GM12878 (cell line): ENCODE data around the gene LY6G6D. TPM values are rescaled to one million over a fixed set of nuclear protein-coding genes. Genes with fewer than 3 reads are reported as not detected.

Experiments
- ATAC-seq: fragments of 200-7000 bp; cut with Tn5 transposase; 3 replicates; pipeline ENCODE4 v1.9.1; 2020; ENCODE audit warnings: mild to moderate bottlenecking, moderate library complexity
- BruUV-seq: library from RNA; stranded (reverse); fragments of 400-500 nt; replicated peaks from 2 replicates; lab custom pipeline; 2021; lab: Mats Ljungman, UMichigan
- CTCF ChIA-PET: fragments of 300-600 bp; sonication (Branson Sonifier 250); formaldehyde crosslinking; extraction: SDS; loops from one replicate; lab custom pipeline; 2021; ENCODE audit warnings: inconsistent platforms; lab: Yijun Ruan, JAX
- POLR2A ChIA-PET: fragments of 350-600 bp; formaldehyde crosslinking; extraction: SDS; loops from one replicate; lab custom pipeline; 2021; ENCODE audit warnings: inconsistent platforms; lab: Charles Lee
- RAD21 ChIA-PET: fragments of 300-600 bp; sonication (Branson Sonifier 250); formaldehyde crosslinking; loops from one replicate; lab custom pipeline; 2023; ENCODE audit warnings: antibody characterized with exemption; ENCODE audit not compliant: unreplicated experiment; lab: Charles Lee
- SMC1A ChIA-PET: fragments of 300-600 bp; sonication (Branson Sonifier 250); formaldehyde crosslinking; loops from one replicate; lab custom pipeline; 2023; ENCODE audit not compliant: unreplicated experiment, uncharacterized antibody; lab: Charles Lee
- DNase-seq: peaks from one replicate; pipeline ENCODE4 v3.0.0-alpha.2; 2011; ENCODE audit warnings: low read depth, low spot score
- FAIRE-seq: peaks from 3 replicates; lab custom pipeline; 2011; peaks lifted over from hg19 to GRCh38; lab: Jason Lieb, UNC
- H2AFZ ChIP-seq: 2 replicates; pipeline ENCODE4 v1.6.0; 2011; ENCODE audit warnings: low read depth, low read length, control low read depth; ENCODE audit not compliant: control insufficient read depth
- H3K27ac ChIP-seq: 2 replicates; pipeline ENCODE4 v1.5.1; 2011; ENCODE audit warnings: control low read depth; ENCODE audit not compliant: control insufficient read depth, insufficient read depth
- H3K27me3 ChIP-seq, 2 experiments: replicated peaks in 1 of 2; 2 replicates each; pipeline versions ENCODE4 v1.6.0 to v1.6.1; 2011; ENCODE audit warnings: low read length in 1 of 2; ENCODE audit not compliant: control insufficient read depth in 2 of 2, insufficient read depth in 2 of 2
- H3K36me3 ChIP-seq, 2 experiments: 2 replicates each; pipeline ENCODE4 v1.5.1; 2011; ENCODE audit warnings: low read length in 1 of 2; ENCODE audit not compliant: control insufficient read depth in 2 of 2, insufficient read depth in 2 of 2
- H3K4me1 ChIP-seq: 2 replicates; pipeline ENCODE4 v1.6.1; 2011; ENCODE audit warnings: mild to moderate bottlenecking, low read length, moderate library complexity, mixed read lengths; ENCODE audit not compliant: control insufficient read depth, insufficient read depth
- H3K4me2 ChIP-seq: 2 replicates; pipeline ENCODE4 v1.6.0; 2011; ENCODE audit warnings: control low read depth; ENCODE audit not compliant: control insufficient read depth, insufficient read depth
- H3K4me3 ChIP-seq: fragments of 200-600 bp; sonication (generic); 2 replicates; pipeline ENCODE4 v1.5.1; 2016
- H3K79me2 ChIP-seq: 2 replicates; pipeline ENCODE4 v1.6.0; 2011; ENCODE audit warnings: low read length; ENCODE audit not compliant: control insufficient read depth, insufficient read depth
- H3K9ac ChIP-seq: 2 replicates; pipeline ENCODE4 v1.8.0; 2011; ENCODE audit warnings: low read length, control low read depth, mixed read lengths; ENCODE audit not compliant: control insufficient read depth, insufficient read depth
- H3K9me3 ChIP-seq: replicated peaks from 3 replicates; pipeline ENCODE4 v1.5.1; 2011; ENCODE audit warnings: mild to moderate bottlenecking, low read length; ENCODE audit not compliant: control insufficient read depth, insufficient read depth
- H4K20me1 ChIP-seq: 2 replicates; pipeline ENCODE4 v1.6.0; 2011; ENCODE audit not compliant: control insufficient read depth, insufficient read depth
- MEF2A ChIP-seq: IDR thresholded peaks from 2 replicates; pipeline ENCODE4 v1.6.1; 2011; ENCODE audit warnings: low read depth, mild to moderate bottlenecking, low read length, moderate library complexity; ENCODE audit not compliant: insufficient read depth
- POLR2AphosphoS5 ChIP-seq: IDR thresholded peaks from 2 replicates; pipeline ENCODE4 v1.6.1; 2011; ENCODE audit warnings: mild to moderate bottlenecking, low read length, inconsistent platforms
- WGBS: methylation state at CpG from one replicate; pipeline ENCODE4 v1.1.6; 2016; ENCODE audit warnings: low lambda C conversion rate; ENCODE audit not compliant: insufficient replicate concordance, insufficient coverage; ENCODE audit errors: missing lambda C conversion rate; 5-methylcytosine and 5-hydroxymethylcytosine counted together
- in situ Hi-C: fragments of 300-500 bp; cut with MboI; formaldehyde crosslinking; loops from 9 replicates; pipeline ENCODE4 v1.14.3; 2018; ENCODE audit warnings: mixed read lengths
- intact Hi-C: fragments of 100-400 bp; cut with micrococcal nuclease; formaldehyde crosslinking; loops from one replicate; pipeline ENCODE4 v1.14.2; 2022; ENCODE audit not compliant: unreplicated experiment
- polyA plus RNA-seq, 11 experiments: library from polyadenylated mRNA; depleted of rRNA in 4 of 11; unstranded in 6 of 11; stranded (reverse) in 5 of 11; fragments of >200 nt; fragmentation: Nextera tagmentation in 4 of 11; fragmentation: Illumina TruSeq in 1 of 11; extraction: Ambion mirVana in 4 of 11; extraction: Trizol in 1 of 11; gene quantifications; 1 replicate in 1 of 11; 2 replicates in 10 of 11; pipeline versions ENCODE4 v1.2.1 to v1.2.3, GENCODE V29; 2011 to 2016; ENCODE audit warnings: inconsistent platforms in 2 of 11, missing spikeins in 2 of 11, low read depth in 1 of 11
- total RNA-seq, 4 experiments: library from RNA; depleted of rRNA in 3 of 4; stranded (reverse); fragments of >200 nt in 3 of 4; fragmentation: Illumina TruSeq in 1 of 4; extraction: Trizol in 1 of 4; gene quantifications; 2 replicates each; pipeline versions ENCODE4 v1.2.1 to v1.2.3, GENCODE V29; 2013 to 2021
- TF ChIP-seq, protein P1 (sequence below): IDR thresholded peaks from 2 replicates; pipeline ENCODE4 v1.6.1; 2012; ENCODE audit warnings: mild to moderate bottlenecking, low read depth, low read length

LY6G6D gene
- total and polyA plus RNA-seq, 10 of the 15 experiments (the other 5 are each of a cell fraction or from before 2014, with no cell fraction given) = not detected

DNA sequence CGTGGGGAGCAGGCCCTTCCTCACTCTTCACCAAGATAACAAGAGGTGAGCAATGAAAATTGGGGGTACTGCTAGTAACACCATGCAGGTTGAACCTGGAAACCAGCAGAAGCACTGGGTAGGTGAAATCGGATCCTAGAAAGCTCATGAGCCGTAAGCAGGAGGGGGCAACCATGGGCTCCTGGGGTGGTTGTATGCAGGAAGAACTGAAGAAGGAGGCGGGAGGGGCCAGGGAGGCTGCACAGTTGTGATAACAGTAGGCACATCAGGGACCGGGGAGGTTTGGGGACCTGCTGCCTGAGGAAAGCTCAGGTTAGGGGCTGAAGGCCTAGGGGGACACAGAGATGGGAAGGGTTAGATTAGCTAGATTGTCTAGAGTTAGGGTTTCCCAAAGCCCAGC is 28.7 kb upstream of the LY6G6D start (continued):
- TF ChIP-seq, protein P1, sequence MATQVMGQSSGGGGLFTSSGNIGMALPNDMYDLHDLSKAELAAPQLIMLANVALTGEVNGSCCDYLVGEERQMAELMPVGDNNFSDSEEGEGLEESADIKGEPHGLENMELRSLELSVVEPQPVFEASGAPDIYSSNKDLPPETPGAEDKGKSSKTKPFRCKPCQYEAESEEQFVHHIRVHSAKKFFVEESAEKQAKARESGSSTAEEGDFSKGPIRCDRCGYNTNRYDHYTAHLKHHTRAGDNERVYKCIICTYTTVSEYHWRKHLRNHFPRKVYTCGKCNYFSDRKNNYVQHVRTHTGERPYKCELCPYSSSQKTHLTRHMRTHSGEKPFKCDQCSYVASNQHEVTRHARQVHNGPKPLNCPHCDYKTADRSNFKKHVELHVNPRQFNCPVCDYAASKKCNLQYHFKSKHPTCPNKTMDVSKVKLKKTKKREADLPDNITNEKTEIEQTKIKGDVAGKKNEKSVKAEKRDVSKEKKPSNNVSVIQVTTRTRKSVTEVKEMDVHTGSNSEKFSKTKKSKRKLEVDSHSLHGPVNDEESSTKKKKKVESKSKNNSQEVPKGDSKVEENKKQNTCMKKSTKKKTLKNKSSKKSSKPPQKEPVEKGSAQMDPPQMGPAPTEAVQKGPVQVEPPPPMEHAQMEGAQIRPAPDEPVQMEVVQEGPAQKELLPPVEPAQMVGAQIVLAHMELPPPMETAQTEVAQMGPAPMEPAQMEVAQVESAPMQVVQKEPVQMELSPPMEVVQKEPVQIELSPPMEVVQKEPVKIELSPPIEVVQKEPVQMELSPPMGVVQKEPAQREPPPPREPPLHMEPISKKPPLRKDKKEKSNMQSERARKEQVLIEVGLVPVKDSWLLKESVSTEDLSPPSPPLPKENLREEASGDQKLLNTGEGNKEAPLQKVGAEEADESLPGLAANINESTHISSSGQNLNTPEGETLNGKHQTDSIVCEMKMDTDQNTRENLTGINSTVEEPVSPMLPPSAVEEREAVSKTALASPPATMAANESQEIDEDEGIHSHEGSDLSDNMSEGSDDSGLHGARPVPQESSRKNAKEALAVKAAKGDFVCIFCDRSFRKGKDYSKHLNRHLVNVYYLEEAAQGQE = no peak
- TF ChIP-seq, all 136 proteins: peak for 0

GRCh38 chr6:31687321-31687720 is 27.8 kb upstream of the LY6G6D start:
- H3K9me3 ChIP-seq = no peaks in the 10 kb centered on the region
- no peak overlapping the region for H2AFZ ChIP-seq
- peaks cover 7 to 31% of the 10 kb centered on the region in 2 experiments; a peak in 3 of 4 replicates for H3K36me3 ChIP-seq
- no peaks in the 10 kb centered on the region for H4K20me1 ChIP-seq
- no peaks in the 10 kb centered on the region for H3K79me2 ChIP-seq
- H3K4me2 ChIP-seq = no peak overlapping the region
- H3K9ac ChIP-seq = no peak overlapping the region
- TSS peak; percentile 22 for BruUV-seq
- TF ChIP-seq MEF2A (no peak), POLR2AphosphoS5 (peak; percentile 27; the same call in 1 of the 2 replicates)
- ChIA-PET SMC1A (no interaction called here), RAD21 (no interaction called here), POLR2A (no interaction called here), CTCF (interaction anchor here (1.2 kb wide), 2 partner anchors 25 to 83 kb away, joined by 3 to 4 read pairs; no protein-coding TSS in a partner anchor)
- no peaks in the 10 kb centered on the region for H3K27me3 ChIP-seq
- H3K27ac ChIP-seq = no peak overlapping the region
- FAIRE-seq (no peak), DNase-seq (no peak), ATAC-seq (no peak)
- in situ Hi-C loops (no loop called here), intact Hi-C loops (no loop called here)
- H3K4me1 ChIP-seq = no peaks in the 10 kb centered on the region
- WGBS = 85% methylated on average over 8 of the region's 8 CpGs
- H3K4me3 ChIP-seq = no peak overlapping the region
